ENCODE data around the gene KCTD11. TPM values are rescaled to one million over a fixed set of nuclear protein-coding genes. Genes with fewer than 3 reads are reported as not detected.
A peak's percentile ranks its signal among the peaks of the same experiment; 100 is the strongest.

The KCTD11 gene
- total RNA-seq (2021; ENCODE audit: unreplicated experiment) (5.4 TPM), Bru-seq, nascent RNA (percentile 54 among the genes with signal in this experiment), BruChase-seq, experiment 1, labeled RNA remaining after a 6-hour chase (percentile 53 among the genes with signal in this experiment), BruChase-seq, experiment 2, labeled RNA remaining after a 2-hour chase (percentile 81 among the genes with signal in this experiment)
- 8.4 and 10.3 TPM in 2 replicates for polyA plus RNA-seq (2012)
- long read RNA-seq, transcript KCTD11-201 (1 exons, 2,783 nt), result major isoform, 7 of 7 reads
- long read RNA-seq, partial matches to known transcripts, result 0 of 7 reads
- long read RNA-seq, other reads (novel, unspliced or antisense), result 0 of 7 reads

DNA sequence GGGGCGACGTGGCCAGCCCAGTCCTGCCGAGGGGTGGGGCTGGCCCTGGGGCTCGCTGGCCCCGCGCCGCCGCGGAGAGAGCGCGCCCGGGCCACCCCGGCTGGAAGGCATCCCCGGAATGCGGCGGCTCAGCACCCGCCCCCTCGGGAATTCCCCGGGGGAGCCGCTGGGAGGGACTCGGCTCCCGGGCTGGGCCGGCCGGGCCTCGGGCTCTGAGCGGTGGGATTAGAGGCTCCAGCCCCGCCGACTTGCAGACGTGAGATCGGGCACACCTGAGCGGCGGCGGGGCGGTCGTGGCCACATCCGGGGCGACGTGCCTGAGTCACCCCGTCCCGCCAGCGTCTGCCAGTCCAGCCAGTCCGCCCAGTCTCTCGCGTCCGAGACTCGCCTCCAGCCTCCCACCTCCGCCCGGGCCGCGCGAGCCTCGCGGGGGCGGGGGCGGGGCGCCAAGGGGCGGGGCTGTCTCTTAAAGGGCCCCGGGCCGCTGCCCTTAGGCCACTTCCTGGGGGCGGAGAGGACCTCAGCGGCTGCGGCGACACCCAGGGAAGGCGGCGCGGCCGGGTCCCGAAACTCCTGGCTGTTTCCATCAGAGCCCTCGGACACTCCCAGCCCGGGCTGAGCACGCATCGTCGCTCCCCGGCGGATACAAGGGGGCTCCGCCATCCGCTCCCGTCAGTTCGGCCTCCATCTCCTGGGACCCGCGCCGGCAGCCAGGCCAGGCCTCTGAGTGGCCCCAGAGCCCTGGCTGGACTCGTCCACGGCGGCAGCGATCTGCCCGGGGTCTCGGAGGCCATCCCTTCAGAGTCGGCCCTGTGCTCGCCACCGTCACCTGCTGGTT, at the start of gene KCTD11:
KCTD11 (plus strand) TSS at position 498 of the 838 bp plus-strand sequence.
- Histone ChIP-seq H3K9me3 (ENCODE audit: control insufficient read depth in 1 of 2, insufficient read depth in 1 of 2, low read depth in 1 of 2, low read length in 2 of 2) (no peaks in the 10 kb centered on the region), H3K4me3 (replicated peaks in 1 of 2; ENCODE audit: low read depth in 1 of 2, low read length in 2 of 2) (peak within 1 kb of the TSS; percentile 79 to 89), H3K27ac (ENCODE audit: low read depth, low read length) (peak within 1 kb of the TSS; percentile 99), H3K4me2 (ENCODE audit: low read length) (peak within 1 kb of the TSS; percentile 80), H3K36me3 (ENCODE audit: control insufficient read depth in 1 of 2, insufficient read depth in 2 of 2, low read length in 2 of 2) (no peaks in the 10 kb centered on the region), H3K4me1 (ENCODE audit: control insufficient read depth in 1 of 2, insufficient read depth in 2 of 2, low read length in 2 of 2) (peaks cover 29 to 69% of the 10 kb centered on the region in 2 experiments), H4K20me1 (ENCODE audit: insufficient read depth) (0 out of 2 replicates have a peak, but pooled peaks cover 4% of the 10 kb centered on the region), H3K9ac (ENCODE audit: low read length) (peak within 1 kb of the TSS; percentile 88), H2AFZ (ENCODE audit: low read depth, low read length, poor library complexity, severe bottlenecking) (no peak within 1 kb of the TSS), H3K27me3 (ENCODE audit: insufficient read depth, low read length) (no peaks in the 10 kb centered on the region), H3K9me2 (ENCODE audit: insufficient read depth) (no peaks in the 10 kb centered on the region), H3K79me2 (ENCODE audit: insufficient read depth, low read length) (peaks cover 32% of the 10 kb centered on the region)
- ChIA-PET RAD21 (ENCODE audit: low non-redundant PET in 1 of 2, low total read pairs in 2 of 2, uncharacterized antibody in 2 of 2, unreplicated experiment in 2 of 2) (no interaction called here), POLR2A (interaction anchor here (1.0 kb wide), 1 partner anchor 22 kb away, joined by 4 read pairs; no protein-coding TSS in a partner anchor), CTCF (interaction anchor here (0.9 to 1.1 kb wide), 2 partner anchors 22 to 85 kb away, joined by 3 read pairs; no protein-coding TSS in a partner anchor)
- peak; percentile 73 for TF ChIP-seq JUND (IDR thresholded peaks at IDR 0.05)
- TF ChIP-seq, protein P1, sequence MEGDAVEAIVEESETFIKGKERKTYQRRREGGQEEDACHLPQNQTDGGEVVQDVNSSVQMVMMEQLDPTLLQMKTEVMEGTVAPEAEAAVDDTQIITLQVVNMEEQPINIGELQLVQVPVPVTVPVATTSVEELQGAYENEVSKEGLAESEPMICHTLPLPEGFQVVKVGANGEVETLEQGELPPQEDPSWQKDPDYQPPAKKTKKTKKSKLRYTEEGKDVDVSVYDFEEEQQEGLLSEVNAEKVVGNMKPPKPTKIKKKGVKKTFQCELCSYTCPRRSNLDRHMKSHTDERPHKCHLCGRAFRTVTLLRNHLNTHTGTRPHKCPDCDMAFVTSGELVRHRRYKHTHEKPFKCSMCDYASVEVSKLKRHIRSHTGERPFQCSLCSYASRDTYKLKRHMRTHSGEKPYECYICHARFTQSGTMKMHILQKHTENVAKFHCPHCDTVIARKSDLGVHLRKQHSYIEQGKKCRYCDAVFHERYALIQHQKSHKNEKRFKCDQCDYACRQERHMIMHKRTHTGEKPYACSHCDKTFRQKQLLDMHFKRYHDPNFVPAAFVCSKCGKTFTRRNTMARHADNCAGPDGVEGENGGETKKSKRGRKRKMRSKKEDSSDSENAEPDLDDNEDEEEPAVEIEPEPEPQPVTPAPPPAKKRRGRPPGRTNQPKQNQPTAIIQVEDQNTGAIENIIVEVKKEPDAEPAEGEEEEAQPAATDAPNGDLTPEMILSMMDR (IDR thresholded peaks at IDR 0.05 in 2 of 3, conservative IDR thresholded peaks at IDR 0.05 in 1 of 3; ENCODE audit: borderline replicate concordance in 1 of 3, insufficient read depth in 1 of 3, low read depth in 2 of 3, low read length in 2 of 3), result peak in 1 of 3 experiments; percentile 60; a peak in 2 of 6 replicates
- no peak for TF ChIP-seq ZNF274 (IDR thresholded peaks at IDR 0.05; ENCODE audit: low read depth, low read length)
- TF ChIP-seq EZH2phosphoT487 (IDR thresholded peaks at IDR 0.05; ENCODE audit: borderline replicate concordance), result no peak
- TF ChIP-seq CBX3 (IDR thresholded peaks at IDR 0.05; ENCODE audit: low read depth), result peak; percentile 67
- TF ChIP-seq, protein P2, sequence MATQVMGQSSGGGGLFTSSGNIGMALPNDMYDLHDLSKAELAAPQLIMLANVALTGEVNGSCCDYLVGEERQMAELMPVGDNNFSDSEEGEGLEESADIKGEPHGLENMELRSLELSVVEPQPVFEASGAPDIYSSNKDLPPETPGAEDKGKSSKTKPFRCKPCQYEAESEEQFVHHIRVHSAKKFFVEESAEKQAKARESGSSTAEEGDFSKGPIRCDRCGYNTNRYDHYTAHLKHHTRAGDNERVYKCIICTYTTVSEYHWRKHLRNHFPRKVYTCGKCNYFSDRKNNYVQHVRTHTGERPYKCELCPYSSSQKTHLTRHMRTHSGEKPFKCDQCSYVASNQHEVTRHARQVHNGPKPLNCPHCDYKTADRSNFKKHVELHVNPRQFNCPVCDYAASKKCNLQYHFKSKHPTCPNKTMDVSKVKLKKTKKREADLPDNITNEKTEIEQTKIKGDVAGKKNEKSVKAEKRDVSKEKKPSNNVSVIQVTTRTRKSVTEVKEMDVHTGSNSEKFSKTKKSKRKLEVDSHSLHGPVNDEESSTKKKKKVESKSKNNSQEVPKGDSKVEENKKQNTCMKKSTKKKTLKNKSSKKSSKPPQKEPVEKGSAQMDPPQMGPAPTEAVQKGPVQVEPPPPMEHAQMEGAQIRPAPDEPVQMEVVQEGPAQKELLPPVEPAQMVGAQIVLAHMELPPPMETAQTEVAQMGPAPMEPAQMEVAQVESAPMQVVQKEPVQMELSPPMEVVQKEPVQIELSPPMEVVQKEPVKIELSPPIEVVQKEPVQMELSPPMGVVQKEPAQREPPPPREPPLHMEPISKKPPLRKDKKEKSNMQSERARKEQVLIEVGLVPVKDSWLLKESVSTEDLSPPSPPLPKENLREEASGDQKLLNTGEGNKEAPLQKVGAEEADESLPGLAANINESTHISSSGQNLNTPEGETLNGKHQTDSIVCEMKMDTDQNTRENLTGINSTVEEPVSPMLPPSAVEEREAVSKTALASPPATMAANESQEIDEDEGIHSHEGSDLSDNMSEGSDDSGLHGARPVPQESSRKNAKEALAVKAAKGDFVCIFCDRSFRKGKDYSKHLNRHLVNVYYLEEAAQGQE (IDR thresholded peaks at IDR 0.05; ENCODE audit: low read depth), result no peak
- no peak for TF ChIP-seq CEBPB (IDR thresholded peaks at IDR 0.05; ENCODE audit: low read depth)
- TF ChIP-seq, protein P3, sequence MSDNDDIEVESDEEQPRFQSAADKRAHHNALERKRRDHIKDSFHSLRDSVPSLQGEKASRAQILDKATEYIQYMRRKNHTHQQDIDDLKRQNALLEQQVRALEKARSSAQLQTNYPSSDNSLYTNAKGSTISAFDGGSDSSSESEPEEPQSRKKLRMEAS (IDR thresholded peaks at IDR 0.05), result peak; percentile 74
- peak; percentile 97 for TF ChIP-seq EGR1 (IDR thresholded peaks at IDR 0.05; ENCODE audit: low read depth)
- TF ChIP-seq ZFX (IDR thresholded peaks at IDR 0.05), result peak; percentile 32; the same call in 1 of the 2 replicates
- peak; percentile 49 for TF ChIP-seq POLR2A (IDR thresholded peaks at IDR 0.05; ENCODE audit: borderline replicate concordance, extremely low read depth, insufficient read depth, insufficient read length)
- peak; percentile 13 for TF ChIP-seq YY1 (IDR thresholded peaks at IDR 0.05; ENCODE audit: extremely low read depth, insufficient replicate concordance, low read depth, low read length)
- peak; percentile 96 for TF ChIP-seq SP1 (IDR thresholded peaks at IDR 0.05; ENCODE audit: low read depth)
- TF ChIP-seq POLR2AphosphoS5 (IDR thresholded peaks at IDR 0.05; ENCODE audit: low read depth, low read length), result peak; percentile 84
- TF ChIP-seq TCF7L2 (IDR thresholded peaks at IDR 0.05; ENCODE audit: borderline replicate concordance, extremely low read depth, insufficient read depth, insufficient read length), result peak; percentile 52
- TF ChIP-seq RAD21 (IDR thresholded peaks at IDR 0.05; ENCODE audit: low read depth), result no peak
- peak; percentile 90 for TF ChIP-seq SIN3A (IDR thresholded peaks at IDR 0.05; ENCODE audit: low read depth)
- BruUV-seq (replicated peaks), result no TSS peak
- DNase-seq (ENCODE audit: low read depth, low spot score) (peak; percentile 79), ATAC-seq (peak; percentile 76)
- intact Hi-C loops (cut with micrococcal nuclease), result loop anchor here (2.0 to 5.0 kb wide), 3 partner anchors 45 to 305 kb away; partner anchors contain the start of genes EIF5A and POLR2A
